GM19328 (cell line): ENCODE results near the gene PSAPL1.

Experiments used
- ATAC-seq: cut with Tn5 transposase; IDR thresholded peaks from one replicate; pipeline ENCODE4 v1.9.1; 2021; ENCODE audit warnings: mild to moderate bottlenecking, moderate library complexity; ENCODE audit not compliant: unreplicated experiment

PSAPL1 gene

DNA sequence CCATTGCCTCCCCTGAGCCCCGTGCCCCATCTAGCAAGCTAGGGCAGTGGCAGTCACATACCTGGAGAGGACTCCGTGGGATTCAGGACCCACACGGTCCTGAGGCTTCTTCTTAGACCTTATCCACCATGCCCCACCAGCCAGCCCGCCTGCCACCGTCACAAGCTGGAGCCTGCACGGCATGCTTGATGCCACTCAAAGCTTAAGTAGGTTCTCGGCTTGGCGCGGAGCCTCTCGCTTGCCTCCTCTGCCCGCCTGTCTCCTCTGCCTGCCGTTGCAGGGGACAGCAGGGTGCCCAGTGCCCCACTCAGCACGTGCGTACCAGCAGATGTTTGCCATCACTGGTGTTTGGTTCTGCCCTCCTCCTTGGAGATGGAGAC is 14.1 kb downstream of the PSAPL1 start:
- no peak for ATAC-seq

DNA sequence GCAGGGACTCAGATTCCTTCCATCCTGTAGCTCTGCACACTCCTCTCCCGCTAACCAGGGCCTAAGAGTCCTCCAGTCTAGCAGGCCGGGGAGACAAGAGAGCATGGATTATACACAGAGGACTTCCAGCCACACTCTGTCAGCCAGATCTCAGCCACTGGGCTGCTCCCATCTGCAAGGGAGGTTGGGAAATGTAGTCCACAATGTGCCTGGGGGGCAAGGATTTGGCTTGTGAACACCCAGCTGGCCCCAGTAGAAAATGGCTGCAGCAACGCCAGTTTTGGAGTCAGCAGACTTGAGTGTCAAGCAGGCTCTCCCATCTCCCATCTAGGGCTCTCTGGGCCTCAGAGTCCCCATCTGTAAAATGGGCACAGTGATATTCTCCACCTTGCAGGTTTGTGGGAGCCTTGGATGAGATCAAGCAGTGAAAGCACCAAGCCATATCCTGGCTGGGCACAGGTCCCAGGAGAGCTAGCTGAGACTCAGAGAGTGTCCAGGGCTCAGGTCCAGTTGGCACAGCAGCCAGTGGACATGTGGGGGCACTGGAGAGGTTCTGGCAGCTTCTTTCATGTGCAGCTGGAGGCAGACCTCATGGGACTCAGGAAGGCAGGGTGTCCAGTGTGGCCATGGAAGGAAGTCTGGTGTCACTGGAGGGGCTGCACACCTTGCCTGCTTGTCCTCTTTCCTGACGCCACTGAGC is 14.6 kb downstream of the PSAPL1 start:
- ATAC-seq = no peak

DNA sequence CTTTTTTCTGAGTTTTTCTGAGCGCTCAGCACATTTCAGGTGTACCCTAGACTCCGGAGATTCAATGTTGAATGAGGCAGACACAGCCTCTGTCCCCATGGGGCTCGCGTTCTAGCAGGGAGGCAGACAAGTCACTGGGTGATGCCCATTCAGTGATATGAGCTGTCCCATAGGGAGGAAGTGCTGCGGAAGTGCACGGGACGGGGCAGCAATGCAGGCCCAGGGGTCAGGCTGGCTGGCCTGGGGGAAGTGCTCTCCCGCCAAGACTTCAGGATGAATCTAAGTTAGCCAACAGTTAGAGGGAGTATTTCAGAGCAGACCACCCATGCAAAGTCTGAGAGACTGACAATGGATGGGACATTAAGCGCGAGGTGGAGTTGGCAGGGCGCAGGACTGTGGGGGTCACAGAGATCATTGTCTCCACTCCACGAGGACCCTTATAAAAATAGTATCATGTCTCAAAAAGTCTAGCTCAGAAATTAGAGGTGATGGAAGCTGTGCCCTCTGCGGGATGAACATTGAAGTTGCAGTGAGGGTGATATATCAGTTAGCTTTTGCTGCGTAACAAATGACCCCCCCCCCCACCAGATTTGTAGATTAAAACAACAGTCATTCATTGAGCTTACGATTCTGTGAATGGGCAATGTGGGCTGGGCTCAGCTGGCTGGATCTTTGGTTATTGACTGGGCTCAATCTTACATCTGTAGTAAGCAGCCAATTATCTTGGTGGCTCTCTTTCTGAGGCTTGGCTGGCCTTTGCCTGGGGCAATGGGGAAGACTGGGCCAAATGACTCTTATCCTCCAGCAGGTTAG is 16.4 kb downstream of the PSAPL1 start:
- no peak for ATAC-seq

DNA sequence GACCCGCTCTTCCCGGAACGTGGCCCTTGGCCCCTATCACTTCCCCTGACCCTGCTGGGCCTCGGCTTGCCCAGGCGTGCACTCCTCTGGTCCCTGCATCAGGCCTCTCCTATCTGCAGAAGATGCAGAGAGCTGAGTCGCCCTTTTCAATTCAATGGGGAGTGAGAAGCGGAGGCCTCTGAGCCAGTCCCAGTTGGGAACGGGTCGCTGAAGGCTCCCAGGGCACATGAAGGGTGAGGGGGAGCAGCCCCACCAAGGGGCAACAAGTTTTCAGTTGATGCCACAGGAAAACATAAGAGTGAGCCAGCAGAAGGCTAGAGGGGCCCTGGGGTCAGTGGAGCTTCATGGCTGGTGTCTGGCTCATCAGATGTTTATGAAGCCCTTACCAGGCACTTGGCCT is 17.1 kb downstream of the PSAPL1 start:
- no peak for ATAC-seq

DNA sequence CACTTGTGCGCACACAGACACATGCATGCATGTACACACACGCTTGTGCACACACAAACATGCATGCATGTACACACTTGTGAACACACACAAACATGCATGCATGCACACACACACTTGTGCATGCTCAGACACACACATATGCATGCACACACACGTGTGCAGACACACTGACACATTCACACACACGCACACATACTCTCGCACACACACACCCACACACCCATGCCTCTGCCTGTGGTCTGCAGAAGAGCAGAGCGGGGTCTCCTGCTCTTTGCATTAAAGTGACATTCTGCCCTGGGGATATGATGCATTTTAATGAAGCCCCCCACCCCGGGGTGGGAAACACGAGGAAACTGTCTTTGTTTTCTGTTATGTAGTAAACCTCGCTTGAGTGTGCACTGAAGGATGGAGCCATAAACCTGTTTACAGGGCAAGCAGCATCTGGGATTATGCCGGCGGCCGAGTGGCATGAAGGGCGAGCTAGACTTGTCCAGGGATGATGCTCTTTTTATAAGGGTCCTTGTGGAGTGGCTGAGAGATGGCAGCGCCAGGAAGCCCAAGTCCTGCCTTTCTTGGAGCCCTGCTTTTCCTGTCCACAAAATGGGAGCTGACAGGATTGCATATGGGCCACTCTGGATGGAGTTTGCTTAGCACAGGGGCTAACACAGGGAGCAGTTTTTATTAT is 17.8 kb downstream of the PSAPL1 start:
- ATAC-seq = no peak

DNA sequence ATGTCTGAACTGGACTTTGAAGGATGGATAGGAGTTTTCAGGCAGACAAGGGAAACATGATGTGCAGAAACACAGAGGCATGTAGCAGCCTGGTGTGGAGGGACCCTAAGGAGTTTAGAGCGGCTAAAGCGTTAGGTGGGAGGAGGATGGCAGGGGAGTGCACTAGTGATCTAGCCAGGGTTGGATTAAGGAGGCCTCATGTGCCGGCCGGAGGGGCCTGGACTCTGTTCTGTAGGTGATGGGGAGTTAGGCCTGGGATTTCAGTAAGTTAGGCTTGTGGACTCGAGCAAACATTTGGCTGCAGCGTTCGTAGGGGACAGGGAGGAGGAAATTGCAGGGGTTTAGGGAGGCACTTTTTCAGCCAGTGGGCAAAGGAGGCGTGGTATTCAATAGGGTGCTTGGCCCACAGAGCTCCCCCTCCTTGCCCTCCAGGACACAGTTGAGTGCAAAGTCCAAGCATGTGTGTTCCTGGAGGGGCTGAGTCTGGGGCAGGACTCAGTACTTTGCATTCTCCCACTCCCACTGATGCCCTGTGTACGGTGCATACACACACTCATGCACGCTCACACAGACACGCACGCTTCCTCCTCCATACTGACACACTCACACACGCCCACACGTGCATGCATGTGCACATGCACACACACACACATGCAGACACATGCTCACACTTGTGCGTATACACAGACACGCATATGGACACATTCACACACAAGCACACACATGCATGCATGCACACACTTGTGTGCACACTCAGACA is 18.6 kb downstream of the PSAPL1 start:
- ATAC-seq = no peak

DNA sequence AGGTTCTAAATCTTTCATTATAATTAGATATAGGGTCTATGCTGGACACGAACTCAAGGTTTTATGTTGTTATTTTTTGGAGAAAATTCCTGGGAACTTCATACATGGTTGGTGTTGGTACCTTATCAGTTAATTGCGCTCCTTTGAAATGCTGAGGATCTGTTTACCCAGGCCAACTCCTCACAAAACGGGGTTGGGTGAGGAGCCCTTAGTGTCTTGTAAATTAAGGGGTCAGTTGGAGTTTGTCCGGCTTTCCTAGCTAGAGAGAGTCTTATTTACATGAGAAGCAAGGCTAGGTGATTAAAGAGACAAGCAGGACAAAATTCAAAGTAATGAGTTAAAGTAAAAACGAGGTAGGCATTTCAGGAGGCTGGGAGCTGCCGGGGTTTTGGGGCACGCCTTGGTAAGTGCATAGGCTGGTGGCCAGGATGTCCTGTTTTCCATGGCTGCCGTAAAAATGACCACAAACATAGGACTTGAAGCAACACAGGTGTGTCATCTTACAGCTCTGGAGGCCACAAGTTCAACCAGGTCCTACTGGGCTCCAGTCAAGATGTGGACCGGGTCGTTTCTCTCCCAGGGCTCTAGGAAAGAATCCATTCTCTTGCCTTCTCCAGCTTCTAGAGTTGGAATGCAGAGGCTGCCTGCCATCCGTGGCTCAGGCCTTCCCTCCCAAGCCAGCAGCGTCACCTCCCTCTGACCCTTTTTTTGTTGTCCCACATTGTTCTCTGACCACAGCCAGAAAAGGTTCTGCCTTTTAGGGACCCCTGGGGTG is 19.8 kb downstream of the PSAPL1 start:
- no peak for ATAC-seq

DNA sequence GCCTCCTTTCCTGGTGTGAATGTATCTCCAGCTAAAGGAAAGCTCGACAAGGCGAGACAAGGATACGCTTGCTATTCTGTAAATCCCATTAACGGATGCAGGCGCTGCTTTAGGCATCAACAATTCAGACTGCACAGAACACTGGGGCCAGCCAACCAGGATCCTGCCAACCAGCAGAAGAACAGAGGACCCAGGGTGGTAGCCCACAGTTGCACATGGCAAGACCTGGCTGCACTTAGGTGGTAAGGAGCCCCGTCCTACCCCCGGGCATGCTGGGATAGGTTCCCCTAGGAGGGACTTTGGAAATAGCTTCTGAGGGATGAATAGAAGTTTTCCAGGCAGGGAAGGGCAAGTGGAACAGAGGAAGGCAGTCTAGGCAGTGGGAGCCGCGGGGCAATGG is 20.7 kb downstream of the PSAPL1 start:
- ATAC-seq = no peak

DNA sequence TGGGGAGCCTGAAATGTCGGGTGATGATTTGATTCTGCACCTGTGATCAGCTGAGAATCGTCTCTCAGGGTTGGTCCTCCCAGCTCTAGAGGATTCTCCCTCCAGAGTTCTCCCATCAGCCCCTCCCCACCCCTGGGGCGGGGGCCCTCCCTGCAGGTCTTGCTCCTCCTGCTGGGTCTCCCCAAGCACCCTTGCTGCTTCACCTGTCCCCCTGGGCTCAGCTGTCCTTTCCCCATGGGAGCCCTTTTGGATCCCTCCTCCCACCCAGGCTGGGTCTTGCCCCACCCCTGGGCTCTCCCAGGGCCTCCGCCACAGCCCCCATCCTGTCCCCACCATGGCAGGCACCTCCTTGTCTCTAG is 22.2 kb downstream of the PSAPL1 start:
- ATAC-seq = no peak

DNA sequence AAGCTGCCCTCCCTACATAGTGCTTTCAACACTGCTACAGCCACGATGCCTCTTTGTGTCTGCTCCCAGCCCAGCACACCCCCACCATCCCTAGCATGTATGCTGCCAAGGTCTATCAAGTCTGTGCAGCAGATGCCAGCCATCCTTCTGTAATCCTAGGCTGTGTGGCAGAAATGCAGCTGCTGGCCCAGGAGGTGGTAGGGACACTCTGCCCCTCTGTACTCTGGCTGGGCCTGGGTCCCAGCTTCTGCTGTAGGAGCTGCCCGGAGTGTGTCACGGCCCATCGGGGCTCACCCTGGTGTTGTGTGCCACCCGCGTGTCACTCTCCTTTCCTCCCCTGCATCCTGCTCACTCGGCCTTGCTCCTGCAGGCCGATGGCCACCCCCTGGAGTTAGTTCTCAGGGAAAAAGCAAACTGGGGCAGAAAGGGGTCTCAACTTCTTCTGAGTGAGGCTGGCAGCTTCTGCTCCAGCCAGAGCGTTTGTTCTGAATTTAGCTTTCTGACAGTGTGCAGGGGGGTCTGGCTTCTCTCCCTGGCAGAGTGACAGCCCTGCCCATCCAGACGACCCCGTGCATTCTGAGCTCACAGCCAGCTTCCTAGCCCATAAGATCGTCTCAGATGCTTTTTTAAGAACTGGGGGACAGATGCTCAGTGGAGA is 22.7 kb downstream of the PSAPL1 start:
- ATAC-seq = no peak

DNA sequence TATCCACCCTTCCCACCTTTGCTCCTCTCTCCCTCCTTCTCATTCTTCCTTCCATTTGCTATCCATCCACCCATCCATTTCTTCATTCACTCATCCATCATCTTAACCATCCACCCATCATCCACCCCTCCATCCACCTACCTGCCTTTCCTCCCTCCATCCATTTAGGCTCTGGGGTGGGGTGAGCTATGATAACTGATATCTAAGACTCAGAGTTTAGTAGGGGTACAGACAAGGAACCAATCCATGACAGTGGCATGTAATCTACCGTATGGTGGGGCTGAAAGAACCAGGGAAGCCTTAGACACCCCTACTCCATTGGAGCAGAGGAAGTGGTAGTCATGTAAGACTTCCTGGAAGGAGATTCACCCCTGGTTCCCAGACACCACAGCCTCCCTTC is 23.2 kb downstream of the PSAPL1 start:
- ATAC-seq = no peak

DNA sequence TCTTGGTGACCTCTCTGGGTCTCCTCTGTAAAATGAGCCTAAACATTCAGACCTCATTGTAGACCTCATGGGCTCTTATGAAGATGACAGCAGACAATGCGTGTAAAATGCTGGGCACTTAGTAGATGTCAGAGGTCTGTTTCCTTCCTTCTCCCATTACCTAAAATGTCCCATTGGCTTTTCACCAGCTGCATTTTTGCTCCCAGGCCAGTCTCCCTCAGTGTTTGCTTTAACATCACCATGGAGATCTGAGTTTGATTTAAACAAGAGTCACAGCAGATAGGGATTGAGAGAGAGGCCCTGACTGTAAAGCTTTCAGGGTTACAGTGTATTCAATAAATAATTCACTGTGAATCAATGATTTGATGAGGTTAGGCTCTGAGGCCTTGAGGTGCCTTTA is 24.3 kb downstream of the PSAPL1 start:
- no peak for ATAC-seq

DNA sequence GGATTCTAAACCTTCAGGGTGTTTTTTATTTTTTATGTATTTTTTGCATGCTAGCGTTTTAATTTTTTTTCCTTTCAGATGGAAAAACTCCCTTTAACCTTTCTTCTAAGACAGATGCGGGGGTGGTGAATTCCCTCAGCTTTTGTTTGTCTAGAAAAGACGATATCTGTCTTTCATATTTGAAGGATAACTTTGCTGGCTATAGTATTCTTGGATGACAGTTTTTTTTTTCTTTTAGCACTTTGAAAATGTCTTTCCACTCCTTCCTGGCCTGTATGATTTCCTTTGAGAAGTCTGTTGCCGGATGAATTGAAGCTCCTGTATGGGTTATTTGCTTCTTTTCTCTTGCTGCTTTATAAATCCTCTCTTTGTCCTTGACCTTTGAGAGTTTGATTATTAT is 26.6 kb downstream of the PSAPL1 start:
- no peak for ATAC-seq

DNA sequence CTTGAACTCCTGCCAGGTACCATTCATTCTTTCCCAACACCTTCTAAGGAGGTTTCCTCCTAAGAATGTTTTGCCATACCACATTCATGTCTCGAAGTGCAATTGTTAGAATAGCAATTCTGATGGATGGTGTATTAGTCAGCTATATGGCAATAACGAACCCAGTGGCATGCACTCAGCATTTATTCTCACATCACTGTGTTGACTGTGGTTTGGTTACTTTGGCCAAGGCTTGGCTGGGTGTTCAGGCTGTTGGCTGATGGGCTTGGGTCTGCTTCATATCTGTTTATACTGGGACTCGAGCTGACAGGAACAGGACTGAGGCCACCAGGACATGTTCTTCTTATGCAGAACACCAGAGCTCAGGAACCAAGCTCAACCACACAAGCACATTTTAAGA is 31.7 kb downstream of the PSAPL1 start:
- ATAC-seq = no peak

DNA sequence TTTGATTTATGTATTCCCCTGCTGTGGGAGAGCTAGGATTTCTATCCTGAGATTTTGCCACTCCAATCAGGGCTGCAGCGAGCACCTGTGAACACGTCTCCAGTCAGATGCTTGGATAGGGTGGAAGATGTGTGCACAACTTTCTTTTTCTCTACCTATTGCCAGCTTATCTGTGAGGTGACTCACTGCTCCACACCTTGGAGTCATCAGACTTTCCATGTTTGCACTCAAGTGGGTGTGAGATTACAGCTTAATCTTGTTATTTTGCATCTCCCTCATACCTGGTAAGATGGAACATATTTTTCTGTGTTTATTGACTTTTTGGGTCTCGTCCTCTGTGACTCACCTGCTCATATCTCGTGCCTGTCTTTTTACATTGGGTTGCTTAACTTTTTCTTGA is 32.2 kb downstream of the PSAPL1 start:
- no peak for ATAC-seq

DNA sequence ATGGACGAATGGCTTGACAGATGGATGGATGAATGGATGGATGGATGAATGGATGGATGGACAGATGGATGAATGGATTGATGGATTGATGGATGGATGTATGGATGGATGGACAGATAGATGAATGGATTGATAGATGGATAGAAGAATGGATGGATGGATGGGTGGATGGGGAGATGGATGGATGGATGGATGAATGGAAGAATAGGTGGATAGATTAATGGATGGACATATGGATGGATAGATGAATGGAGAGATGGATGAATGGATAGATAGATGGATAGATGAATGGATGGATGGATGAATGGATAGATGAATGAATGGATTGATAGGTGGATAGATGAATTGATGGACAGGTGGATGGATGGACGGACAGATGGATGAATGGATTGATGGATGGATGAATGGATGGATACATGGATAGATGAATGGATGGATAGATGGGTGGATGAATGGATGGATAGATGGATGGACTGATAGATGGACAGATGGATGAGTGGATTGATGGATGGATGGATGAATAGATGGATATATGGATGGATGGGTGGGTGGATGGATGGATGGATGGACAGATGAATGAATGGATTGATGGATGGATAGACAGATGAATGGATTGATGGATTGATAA is 33.9 kb downstream of the PSAPL1 start:
- ATAC-seq = no peak

DNA sequence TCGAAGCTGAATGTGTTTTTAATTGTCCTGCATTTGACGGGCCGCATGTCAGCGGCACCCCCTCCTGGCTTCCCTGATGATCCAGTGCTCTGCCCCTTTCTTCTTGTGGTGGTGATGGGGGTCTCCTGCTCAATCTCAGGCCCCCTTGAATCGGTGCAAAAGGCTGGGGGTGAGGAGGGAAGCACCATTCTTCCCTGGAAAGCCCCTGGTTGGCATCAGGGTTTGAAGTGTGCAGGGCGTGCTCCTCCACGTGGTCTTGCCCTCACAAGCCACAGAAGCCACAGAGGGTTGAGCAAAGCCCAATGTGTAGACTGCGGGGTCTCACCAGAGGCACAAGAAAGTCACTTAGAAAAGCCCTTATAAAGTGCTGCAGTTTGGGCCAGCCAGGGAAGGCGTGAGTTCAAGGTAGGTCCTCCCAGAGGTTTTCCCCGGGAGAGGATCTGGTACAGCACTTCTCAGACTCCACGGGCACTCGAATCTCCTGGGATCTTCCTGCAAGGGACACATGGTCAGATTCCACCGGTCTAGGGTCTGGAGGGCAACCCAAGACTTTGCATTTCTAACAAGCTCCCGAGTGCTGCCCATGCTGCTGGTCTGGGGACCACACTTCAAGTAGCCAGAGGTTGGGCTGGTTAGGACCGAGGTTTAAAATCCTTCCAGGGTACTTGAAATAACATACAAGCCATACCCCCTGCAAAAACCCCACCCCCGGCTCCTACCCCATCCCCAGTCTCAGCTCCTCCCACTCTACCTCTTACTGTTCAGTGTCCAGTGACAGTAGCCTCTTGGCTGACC is 35.1 kb downstream of the PSAPL1 start:
- no peak for ATAC-seq

DNA sequence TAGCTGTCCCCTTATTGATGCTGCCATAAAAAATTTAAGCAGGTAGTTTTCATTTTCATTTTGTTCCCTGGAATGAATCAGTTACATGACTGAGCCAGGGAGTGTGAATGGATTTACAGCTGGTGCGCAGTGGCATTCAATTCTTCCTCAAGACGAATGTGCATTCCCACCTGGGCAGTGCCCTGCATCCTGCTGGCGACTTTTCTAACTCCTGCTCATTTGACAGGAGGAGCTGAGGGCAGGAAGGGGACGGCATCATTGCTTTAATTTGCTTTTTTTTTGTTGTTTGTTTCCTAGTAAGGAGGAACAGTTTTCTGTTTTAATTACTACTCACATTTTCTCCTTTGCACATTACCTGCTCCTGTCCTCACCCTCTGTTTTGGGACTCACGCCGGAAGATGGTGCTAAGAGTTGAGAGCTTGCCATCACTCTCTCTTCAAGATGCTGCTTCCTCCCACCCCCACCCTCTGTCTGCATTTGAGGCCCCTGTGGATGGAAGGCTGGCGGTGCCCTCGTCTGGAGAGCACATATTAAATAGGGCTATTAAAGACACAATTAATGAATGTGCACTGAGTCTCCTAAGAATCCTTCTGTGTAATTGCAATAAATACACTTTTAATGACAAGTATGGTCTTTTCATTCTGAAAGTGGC is 35.8 kb downstream of the PSAPL1 start:
- ATAC-seq = no peak

DNA sequence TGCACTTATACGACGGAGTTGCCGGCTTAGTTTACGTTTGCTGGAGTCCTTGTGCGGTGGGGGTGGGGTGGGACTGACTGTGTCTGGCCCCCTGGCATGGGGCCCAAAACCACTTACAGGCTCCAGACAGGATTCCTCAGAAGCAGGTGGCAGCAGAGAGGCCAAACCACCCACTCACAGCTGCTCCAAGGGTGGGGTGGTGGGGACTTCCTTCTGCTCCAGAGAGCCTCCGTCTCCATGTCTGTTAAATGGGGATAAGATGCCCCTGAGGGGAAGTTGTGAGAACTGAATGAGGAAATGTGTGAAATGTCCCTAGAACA is 36.7 kb downstream of the PSAPL1 start:
- no peak for ATAC-seq
